Small intestine (tissue), 7 donors: ENCODE results near the gene CCDC88A. TPM values are rescaled to one million over a fixed set of nuclear protein-coding genes. Genes with fewer than 3 reads are reported as not detected.

Experiments
- DNase-seq, 2 donors: peaks; one replicate each; pipeline versions ENCODE4 v3.0.0 to v3.0.0-alpha.2; 2013
- FAIRE-seq: peaks from 2 replicates; lab custom pipeline; 2012; peaks lifted over from hg19 to GRCh38; lab: Jason Lieb, UNC
- H3K27ac ChIP-seq, 3 donors: one replicate each; pipeline ENCODE4 v1.5.1; 2013; ENCODE audit warnings: low read length in 2 of 3, mild to moderate bottlenecking in 2 of 3, control low read depth in 1 of 3, inconsistent platforms in 1 of 3, low read depth in 1 of 3, moderate library complexity in 1 of 3
- H3K27me3 ChIP-seq, 3 donors: one replicate each; pipeline ENCODE4 v1.6.1; 2013; ENCODE audit warnings: low read length in 3 of 3, inconsistent platforms in 1 of 3; ENCODE audit not compliant: control insufficient read depth in 3 of 3, insufficient read depth in 3 of 3
- H3K36me3 ChIP-seq, 3 donors: one replicate each; pipeline ENCODE4 v1.6.1; 2013; ENCODE audit warnings: low read length in 3 of 3, inconsistent platforms in 1 of 3, low read depth in 1 of 3, mild to moderate bottlenecking in 1 of 3, moderate library complexity in 1 of 3; ENCODE audit not compliant: control insufficient read depth in 3 of 3, insufficient read depth in 2 of 3
- H3K4me1 ChIP-seq, 3 donors: one replicate each; pipeline ENCODE4 v1.6.1; 2013; ENCODE audit warnings: low read length in 2 of 3, inconsistent platforms in 1 of 3, low read depth in 1 of 3, mild to moderate bottlenecking in 1 of 3, moderate library complexity in 1 of 3; ENCODE audit not compliant: control insufficient read depth in 3 of 3, insufficient read depth in 2 of 3
- H3K4me3 ChIP-seq, 3 donors: one replicate each; pipeline ENCODE4 v1.5.1; 2013; ENCODE audit warnings: low read length in 3 of 3, control low read depth in 1 of 3, inconsistent platforms in 1 of 3, low read depth in 1 of 3, mild to moderate bottlenecking in 1 of 3, moderate library complexity in 1 of 3
- H3K9me3 ChIP-seq, 2 donors: one replicate each; pipeline ENCODE4 v1.6.1; 2013; ENCODE audit warnings: low read depth in 1 of 2, low read length in 1 of 2; ENCODE audit not compliant: control insufficient read depth in 2 of 2, insufficient read depth in 1 of 2
- WGBS, 3 donors: extraction: QIAGEN DNeasy Blood & Tissue Kit; methylation state at CpG; one replicate each; pipeline ENCODE4 v1.1.7; 2013; 5-methylcytosine and 5-hydroxymethylcytosine counted together
- polyA plus RNA-seq, 4 donors: library from polyadenylated mRNA; stranded (reverse) in 3 of 4; unstranded in 1 of 4; fragments of 200-250 nt in 3 of 4; fragments of 120-200 nt in 1 of 4; gene quantifications; one replicate each; pipeline versions ENCODE4 v1.2.1 to v1.2.3, GENCODE V29; 2013
- donor health status: healthy with polysubstance abuse.
- donor health status: control.
- donor health status: control.
- donor health status: Bipolar disorder and iron deficiency.
- donor health status: healthy.

The CCDC88A gene
- polyA plus RNA-seq, 4 donors: 0.67 to 12.9 (median 4.0) TPM

GRCh38 chr2:55239656-55240222, 179.9 kb downstream of the CCDC88A start:
- Histone ChIP-seq H3K4me1 (no peaks in the 10 kb centered on the region), H3K27ac (no peak overlapping the region), H3K9me3 (no peaks in the 10 kb centered on the region), H3K27me3 (no peaks in the 10 kb centered on the region), H3K36me3 (peaks cover 5 to 26% (median 12%) of the 10 kb centered on the region in 3 donors), H3K4me3 (no peak overlapping the region)
- FAIRE-seq: no peak
- no peak for DNase-seq
- 64 to 68% (median 67%) methylated on average over 4 of the region's 4 CpGs for WGBS, 3 donors

Other genes starting within 250 kb of the CCDC88A start
- 10 to 100 TPM in 1 of 4 donors, 1 to 10 TPM in 3; 3.2 to 16.2 (median 3.5) TPM for gene CLHC1, start 187.6 kb downstream of the CCDC88A start, polyA plus RNA-seq
- gene RPS27A, start 187.2 kb downstream of the CCDC88A start, polyA plus RNA-seq: 1,000 to 10,000 TPM; 1,274 to 3,019 (median 2,371) TPM
- 10 to 100 TPM; 20.0 to 36.2 (median 33.1) TPM for gene MTIF2, start 150.6 kb downstream of the CCDC88A start, polyA plus RNA-seq
- 10 to 100 TPM; 10.5 to 29.0 (median 22.0) TPM for gene CFAP36, start 99.9 kb upstream of the CCDC88A start, polyA plus RNA-seq
- 10 to 100 TPM; 28.6 to 83.8 (median 37.3) TPM for gene PPP4R3B, start 197.8 kb upstream of the CCDC88A start, polyA plus RNA-seq